NCI-H1048 (cell line): Measurements from ENCODE around the gene TAMALIN.

Experiments used
- DNase-seq: peaks from one replicate; lab custom pipeline; 2025; lab: John Stamatoyannopoulos, UW

The TAMALIN gene

DNA sequence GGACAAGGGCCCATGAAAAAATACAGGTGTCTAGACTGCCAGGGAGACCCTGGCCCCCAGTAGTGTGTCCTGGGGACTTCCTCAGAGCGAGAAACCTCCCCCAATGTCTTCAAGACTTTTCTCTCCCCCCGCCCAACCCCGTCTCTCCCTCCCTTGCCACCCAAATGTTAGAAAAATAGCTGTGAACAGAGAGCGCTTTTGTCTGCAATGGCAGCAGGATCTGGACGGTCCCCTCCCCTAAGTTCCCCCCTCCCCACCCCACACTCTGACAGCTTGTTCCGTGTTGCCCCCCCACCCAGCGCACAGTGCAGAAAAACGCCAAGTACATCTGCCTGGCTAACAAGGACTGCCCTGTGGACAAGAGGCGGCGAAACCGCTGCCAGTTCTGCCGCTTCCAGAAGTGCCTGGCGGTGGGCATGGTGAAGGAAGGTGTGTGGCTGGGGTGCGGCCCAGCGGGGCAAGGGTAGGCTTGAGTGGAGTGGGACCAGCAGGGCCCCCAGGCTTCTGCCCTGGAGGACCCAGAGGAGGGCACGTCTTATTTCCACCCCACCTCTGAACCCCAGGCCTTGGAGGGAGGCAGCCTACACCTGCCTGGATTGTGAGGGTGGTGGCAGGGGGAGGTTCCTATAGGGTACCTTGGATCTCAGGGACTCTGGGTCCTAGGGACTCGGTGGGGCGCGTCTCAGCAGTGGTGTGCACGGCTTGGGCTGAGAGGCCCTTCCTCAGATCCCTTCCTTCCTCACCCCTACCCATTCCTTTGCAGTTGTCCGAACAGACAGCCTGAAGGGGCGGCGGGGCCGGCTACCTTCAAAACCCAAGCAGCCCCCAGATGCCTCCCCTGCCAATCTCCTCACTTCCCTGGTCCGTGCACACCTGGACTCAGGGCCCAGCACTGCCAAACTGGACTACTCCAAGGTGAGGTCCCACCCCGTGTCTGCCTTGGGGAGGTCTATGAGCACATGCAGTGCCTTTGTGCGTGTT lies 49.3 kb downstream of the TAMALIN start:
- DNase-seq, result no peak

DNA sequence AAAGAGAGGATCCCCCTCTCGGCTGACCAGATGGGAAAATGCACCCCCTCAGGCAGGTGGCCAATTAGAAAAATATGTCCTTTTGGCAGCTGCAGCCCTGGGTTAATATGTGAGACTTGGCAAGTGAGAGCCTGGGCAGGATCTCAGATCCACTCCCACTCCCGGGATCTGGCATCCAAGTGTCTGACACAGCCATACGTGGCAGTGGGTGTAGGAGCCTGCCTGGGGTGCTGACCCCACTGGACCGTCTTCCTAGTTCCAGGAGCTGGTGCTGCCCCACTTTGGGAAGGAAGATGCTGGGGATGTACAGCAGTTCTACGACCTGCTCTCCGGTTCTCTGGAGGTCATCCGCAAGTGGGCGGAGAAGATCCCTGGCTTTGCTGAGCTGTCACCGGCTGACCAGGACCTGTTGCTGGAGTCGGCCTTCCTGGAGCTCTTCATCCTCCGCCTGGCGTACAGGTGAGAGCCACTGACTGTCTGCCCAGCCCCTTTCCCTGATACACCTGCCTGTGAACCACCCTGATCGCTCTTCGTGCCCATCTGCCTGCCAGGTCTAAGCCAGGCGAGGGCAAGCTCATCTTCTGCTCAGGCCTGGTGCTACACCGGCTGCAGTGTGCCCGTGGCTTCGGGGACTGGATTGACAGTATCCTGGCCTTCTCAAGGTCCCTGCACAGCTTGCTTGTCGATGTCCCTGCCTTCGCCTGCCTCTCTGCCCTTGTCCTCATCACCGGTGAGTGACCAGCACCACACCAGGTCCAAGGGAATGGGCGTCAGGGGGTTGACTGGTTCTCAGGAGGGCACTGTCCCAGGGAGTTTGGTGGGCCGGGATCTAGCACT lies 50.3 kb downstream of the TAMALIN start:
- no peak for DNase-seq

DNA sequence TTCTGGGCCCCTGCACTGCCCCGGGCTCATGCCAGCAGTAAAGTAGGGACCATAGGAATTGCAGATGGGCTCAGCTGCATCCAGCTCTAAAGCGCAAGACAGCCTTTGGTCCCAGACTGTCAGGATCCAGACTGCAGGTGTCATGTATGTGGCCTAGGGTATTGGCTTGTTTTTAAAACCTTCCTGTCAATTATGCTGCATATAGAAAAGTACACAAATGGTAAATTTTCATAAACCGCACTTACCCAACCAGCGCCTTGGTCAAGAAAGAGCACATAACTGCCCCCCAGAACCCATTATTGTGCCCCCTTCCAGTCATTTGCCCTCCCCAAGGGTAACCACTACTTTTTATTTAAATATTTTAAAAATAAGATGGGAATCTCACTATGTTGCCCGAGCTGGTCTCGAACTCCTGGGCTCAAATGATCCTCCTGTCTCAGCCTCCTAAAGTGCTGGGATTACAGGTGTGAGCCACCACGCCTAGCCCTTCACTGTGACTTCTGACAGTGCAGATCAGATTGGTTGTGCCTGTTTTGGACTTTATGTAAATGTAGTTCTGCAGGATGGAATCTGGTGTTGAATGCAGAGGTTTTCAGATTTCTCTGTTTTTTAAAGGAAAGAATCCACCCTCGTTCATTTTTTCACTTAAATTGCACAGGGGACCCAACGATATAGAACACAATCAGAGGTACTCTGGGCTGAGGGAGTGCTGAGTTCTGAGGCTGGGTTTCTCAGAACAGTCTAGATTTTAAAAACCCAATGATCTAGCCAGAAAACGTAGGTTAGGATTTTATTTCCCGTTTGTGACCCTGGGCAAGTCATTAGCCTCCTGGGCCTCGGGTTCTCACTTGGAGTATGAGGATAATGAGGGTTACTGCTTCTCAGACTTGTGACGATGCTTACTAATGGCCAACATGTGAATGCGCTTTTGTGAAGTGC lies 51.2 kb downstream of the TAMALIN start:
- DNase-seq, result no peak

DNA sequence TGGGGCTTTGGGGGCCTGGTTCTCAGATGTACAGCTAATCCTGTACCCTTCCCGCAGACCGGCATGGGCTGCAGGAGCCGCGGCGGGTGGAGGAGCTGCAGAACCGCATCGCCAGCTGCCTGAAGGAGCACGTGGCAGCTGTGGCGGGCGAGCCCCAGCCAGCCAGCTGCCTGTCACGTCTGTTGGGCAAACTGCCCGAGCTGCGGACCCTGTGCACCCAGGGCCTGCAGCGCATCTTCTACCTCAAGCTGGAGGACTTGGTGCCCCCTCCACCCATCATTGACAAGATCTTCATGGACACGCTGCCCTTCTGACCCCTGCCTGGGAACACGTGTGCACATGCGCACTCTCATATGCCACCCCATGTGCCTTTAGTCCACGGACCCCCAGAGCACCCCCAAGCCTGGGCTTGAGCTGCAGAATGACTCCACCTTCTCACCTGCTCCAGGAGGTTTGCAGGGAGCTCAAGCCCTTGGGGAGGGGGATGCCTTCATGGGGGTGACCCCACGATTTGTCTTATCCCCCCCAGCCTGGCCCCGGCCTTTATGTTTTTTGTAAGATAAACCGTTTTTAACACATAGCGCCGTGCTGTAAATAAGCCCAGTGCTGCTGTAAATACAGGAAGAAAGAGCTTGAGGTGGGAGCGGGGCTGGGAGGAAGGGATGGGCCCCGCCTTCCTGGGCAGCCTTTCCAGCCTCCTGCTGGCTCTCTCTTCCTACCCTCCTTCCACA lies 52.0 kb downstream of the TAMALIN start:
- no peak for DNase-seq

DNA sequence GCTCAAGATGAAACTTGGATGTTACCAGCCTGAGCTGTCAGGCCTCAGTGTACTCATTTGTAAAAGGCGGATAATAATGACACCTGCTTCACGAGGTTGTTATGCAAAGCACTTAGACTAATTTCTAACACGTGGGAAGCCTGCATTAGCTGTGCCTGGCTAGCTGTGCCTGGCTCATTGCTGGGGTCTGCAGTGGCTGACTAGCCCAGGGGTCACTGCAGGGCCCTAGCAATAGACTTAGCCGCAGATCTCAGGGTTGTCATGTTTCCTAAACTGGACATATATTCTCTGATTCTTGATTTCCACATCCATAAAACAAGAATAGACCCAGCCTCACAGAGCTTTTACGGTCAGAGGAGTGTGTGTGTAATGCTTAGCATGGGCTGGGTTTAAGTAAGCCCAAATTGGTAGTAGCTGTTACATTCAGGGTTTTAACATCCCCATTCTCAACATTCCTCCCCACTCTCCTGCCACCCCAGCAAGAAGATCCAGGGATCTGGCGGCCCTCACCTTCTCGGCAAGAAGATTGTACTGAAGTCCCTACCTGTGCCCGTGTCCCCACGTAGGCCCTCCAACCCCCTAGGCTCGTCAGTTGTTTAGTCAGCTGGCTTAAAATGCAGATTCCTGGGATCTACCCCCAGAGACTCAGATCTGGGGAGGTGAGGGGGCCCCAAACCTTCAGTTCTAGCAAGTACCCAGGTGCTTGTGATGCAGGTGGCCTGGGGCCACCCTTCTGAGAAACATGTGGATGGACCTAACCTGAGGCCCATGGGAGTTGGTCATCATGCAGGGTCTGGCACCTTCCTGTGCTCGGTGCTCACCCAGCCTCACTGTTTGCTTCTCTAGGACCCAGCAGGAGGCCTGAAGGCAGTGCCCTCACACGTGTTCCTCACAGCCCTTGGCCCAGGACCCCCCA lies 53.1 kb downstream of the TAMALIN start:
- DNase-seq, result no peak

DNA sequence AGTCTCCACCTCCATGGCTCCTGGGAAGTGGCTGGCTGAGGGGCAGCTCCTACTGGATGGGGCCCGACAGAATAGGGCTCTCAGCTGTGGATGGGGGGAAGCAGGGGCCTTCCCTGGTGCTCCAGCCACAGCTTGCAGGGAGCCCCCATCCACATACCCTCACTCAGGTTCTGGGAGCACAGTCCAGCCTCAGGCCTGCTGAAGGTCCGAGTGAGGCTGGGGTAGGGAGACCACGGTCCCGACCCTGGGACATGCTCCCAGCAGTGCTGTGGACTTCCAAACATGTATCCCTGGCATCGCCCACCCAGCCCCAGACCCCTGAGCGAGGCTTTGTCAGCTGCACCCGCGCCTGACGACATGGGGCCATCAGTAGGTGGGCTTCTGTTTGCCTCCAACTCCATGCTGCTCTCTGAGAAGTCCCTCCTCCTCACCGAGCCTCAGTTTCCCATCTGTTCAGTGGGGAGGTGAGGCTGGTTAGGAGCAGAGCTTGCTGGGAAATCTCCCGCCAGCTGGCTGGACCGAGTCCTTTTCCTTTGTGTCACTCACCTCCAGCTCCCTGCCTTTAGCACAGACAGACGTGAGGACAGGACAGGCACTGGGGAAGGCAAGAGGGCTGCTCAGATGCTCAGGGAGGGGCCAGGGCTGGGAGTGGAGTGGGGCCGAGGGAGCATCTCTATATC lies 53.9 kb downstream of the TAMALIN start:
- DNase-seq, result no peak

DNA sequence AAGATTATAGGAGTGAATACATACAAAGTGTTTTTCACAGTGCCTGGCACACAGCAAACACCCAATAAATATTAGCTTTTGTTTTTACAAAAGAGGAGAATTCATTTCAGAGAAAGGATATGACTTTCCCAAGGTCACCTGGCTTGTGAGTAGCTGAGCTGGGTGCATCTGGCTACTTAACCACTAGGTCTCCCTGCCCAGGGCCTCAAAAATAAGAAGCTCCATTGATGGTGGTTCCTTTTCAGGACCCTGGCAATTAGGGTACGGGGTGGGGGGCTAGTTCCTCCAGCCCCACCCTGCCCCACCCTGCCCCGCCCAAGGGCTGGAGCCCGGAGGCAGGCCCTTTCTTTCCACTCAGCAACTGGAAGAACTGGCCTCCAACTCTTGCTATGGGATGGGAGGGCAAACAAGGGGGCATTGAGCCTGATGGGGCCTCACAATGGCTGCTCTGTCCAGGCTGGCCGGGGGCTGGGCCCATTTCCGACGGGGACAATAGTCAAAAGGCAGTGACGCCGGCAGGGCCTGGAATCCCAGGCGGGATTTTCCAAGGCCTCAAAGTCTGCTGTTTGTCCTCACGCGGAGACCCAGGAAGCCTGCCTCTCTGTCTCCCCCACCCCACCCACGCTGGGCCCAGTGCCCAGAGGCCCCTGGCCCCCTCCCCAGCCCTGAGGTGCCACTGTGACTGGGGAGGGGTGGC lies 54.9 kb downstream of the TAMALIN start:
- DNase-seq, result no peak

DNA sequence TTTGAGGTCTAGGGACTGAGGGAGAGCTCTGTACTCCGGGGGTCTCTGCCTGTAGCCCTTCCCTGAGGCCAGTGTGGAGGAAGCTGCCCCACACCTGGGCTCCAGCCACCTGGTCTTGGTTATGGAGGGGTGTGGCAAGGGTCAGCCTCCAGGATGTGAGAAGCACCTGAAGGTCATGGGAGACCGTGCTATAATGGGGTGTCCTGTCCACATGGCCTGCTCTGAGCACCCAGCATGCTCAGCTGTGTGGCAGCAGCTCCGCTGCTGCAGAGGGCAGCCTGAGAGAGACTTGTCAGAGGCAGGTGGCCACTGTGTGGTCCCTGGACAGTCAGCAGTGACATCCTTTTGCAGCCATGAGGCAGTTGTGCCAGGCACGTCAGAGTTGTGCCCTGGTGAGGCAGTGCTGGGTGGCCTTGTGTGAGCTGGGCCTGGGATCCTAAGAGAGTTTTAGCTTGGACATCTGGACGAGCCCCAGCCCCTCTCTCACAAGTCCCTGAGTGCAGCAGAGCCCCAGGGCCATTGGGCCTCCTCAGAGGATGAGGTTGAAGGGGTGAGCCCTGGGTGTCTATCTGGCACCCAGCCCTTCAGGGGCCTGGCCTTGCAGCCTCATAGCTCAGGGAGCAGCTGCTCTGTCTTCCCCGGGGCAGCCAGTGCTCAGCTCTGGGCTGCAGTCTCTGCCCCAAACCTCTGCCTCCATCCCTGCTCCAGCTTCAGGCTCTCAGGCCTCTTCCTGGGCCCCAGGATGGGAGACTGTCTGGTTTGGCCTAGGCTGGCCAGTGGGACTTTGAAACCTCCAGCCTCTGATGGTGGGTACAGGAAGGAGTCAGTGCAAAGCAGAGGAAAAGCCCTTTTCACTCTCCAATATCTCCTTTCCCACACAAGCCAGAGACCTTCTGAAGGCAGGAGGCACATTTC lies 55.7 kb downstream of the TAMALIN start:
- no peak for DNase-seq

DNA sequence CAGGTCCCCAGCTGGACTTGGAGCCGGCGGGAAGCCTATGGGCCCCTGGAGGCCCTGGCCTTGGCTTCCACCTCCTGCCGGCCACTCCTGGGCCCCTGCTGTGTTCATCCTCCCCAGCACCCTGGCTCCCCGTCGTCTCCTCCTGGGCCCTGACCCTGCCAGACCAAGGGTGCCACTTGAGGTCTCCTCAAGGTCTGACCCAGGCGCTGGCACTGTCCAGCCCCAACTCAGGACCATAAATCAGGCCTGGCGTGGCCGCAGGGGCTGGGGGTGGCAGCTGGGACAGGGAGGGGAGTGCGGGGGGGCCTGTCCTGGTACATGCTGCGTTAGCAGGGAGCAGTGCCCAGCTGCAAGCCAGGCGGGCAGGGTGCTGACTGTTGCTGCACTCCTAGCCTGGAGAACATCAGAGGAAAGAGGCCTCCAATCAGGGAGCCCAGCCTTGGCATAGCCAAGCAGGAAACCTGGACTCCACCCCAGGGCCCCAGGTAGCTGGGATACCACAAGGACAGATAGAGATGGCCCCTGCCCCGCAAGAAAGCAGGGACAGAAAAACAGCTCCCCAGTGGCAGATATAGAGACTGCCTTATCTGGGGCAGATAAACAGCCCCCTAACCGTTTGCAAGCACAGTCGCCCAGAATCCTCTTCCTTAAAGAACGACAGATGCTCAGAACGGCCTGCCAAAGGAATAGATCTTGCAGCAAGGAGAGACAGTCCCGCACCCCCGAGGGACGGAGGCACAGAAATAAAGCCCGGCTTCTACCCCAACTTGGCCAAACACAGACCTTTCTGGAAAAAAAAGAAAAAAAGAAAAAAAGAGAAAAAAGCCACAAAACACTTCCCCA lies 56.6 kb downstream of the TAMALIN start:
- DNase-seq, result no peak

DNA sequence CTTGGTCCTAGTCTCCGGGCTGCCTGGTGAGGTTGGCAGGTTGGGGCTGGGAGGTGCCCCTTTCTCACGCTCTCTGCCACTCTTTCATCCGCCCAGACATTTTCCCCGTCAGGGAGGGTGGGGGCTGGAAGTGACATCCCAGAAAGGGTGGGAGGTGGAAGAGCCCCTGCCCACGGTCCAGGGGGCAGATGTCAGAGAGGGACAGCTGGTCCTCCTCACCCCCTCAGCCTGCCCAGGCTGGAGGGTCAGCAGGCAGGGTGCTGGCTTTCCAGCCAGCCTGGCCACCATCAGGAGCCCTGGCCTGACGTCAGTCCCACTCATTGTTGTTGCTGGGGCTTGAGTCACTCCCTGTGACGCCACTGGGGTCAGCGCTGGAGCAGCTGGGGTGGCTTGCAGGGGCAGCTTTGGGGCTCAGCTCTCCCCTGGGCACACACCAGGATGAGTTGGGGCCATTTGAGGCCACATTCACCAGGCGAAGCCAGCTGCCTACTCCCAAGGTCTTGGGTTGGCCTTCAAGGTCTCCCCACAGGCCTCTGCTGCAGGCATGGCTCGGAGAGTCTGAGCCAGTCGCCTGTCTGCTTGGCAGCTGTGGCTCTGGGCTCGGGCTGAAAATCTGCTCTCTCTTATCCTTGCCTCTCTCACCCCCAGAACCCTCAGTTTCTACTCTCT lies 57.4 kb downstream of the TAMALIN start:
- DNase-seq, result no peak
